ENCODE results near the gene DHX32.
"Not testable (repeated sequence)": the region's sequence is repeated elsewhere in the genome, so short reads cannot be mapped to it uniquely, and the experiment has no call there.

- TF ChIP-seq RFX5 (IDR thresholded peaks at IDR 0.05; ENCODE audit: low read depth, low read length); POLR2A (IDR thresholded peaks at IDR 0.05; ENCODE audit: low read depth, low read length); CTCF (conservative IDR thresholded peaks at IDR 0.05; ENCODE audit: low read depth, low read length); MAZ (IDR thresholded peaks at IDR 0.05; ENCODE audit: borderline replicate concordance, low read depth, low read length); SMC3 (IDR thresholded peaks at IDR 0.05; ENCODE audit: low read depth, low read length); USF2 (IDR thresholded peaks at IDR 0.05; ENCODE audit: low read depth, low read length); RAD21 (IDR thresholded peaks at IDR 0.05; ENCODE audit: low read length); ELK1 (IDR thresholded peaks at IDR 0.05; ENCODE audit: borderline replicate concordance, low read depth, low read length); MXI1 (IDR thresholded peaks at IDR 0.05; ENCODE audit: borderline replicate concordance, low read depth, low read length); MAFK (IDR thresholded peaks at IDR 0.05; ENCODE audit: low read depth, low read length); CEBPB (IDR thresholded peaks at IDR 0.05; ENCODE audit: low read depth, low read length); FOS (IDR thresholded peaks at IDR 0.05; ENCODE audit: low read depth, low read length); CHD1 (IDR thresholded peaks at IDR 0.05; ENCODE audit: low read depth, low read length): not testable (repeated sequence)
Measured at GRCh38 chr10:125897317-125897716, 16.2 kb upstream of the DHX32 start.

All from IMR-90 (cell line).